Stomach smooth muscle (tissue), 2 donors: ENCODE measurements around the gene POPDC3.
"Not testable (repeated sequence)": the region's sequence is repeated elsewhere in the genome, so short reads cannot be mapped to it uniquely, and the experiment has no call there.

ENCODE experiments used
- H3K27ac ChIP-seq: one replicate; pipeline ENCODE4 v1.7.0; 2013; ENCODE audit warnings: mild to moderate bottlenecking, low read length, inconsistent platforms
- H3K27me3 ChIP-seq, 2 donors: one replicate each; pipeline ENCODE4 v1.7.0; 2013; ENCODE audit warnings: low read length in 2 of 2; ENCODE audit not compliant: insufficient read depth in 2 of 2, control insufficient read depth in 1 of 2
- H3K36me3 ChIP-seq, 2 donors: one replicate each; pipeline ENCODE4 v1.7.0; 2013; ENCODE audit warnings: low read length in 2 of 2; ENCODE audit not compliant: control insufficient read depth in 2 of 2, insufficient read depth in 2 of 2
- H3K4me1 ChIP-seq: one replicate; pipeline ENCODE4 v1.7.0; 2013; ENCODE audit warnings: low read length; ENCODE audit not compliant: control insufficient read depth, insufficient read depth
- H3K4me3 ChIP-seq, 2 donors: one replicate each; pipeline ENCODE4 v1.7.0; 2013; ENCODE audit warnings: low read length in 2 of 2
- H3K9ac ChIP-seq, 2 donors: one replicate each; pipeline ENCODE4 v1.7.0; 2013; ENCODE audit warnings: low read length in 2 of 2, mild to moderate bottlenecking in 1 of 2
- H3K9me3 ChIP-seq, 2 donors: one replicate each; pipeline ENCODE4 v1.7.0; 2013; ENCODE audit warnings: low read length in 2 of 2; ENCODE audit not compliant: control insufficient read depth in 2 of 2
- donor health status: healthy.
- donor health status: Pancreatic carcinoma.

Gene POPDC3

DNA sequence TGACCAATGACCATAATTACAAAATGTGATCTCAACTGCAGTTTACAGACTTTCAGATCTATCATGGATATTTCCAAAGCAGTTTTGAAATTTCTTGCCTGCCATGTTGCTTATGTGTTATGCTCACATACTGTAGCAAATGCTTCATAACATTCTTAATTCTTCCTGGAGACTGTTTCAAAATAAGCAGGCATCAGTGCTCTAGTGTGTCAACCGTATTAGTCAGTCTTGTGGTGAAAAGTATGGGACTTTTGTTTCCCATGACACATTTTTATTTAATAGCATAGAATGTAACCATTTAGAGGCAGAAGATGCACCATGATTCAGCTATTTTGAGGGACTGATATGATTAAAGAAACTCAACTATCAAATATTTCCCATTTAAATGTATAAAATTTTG, 1.7 kb downstream of the POPDC3 start:
- Histone ChIP-seq H3K36me3 (no peaks in the 10 kb centered on the region), H3K27me3 (peaks cover 17 to 28% of the 10 kb centered on the region in 2 donors), H3K9ac (no peak overlapping the region), H3K4me1 (peaks cover 6% of the 10 kb centered on the region), H3K9me3 (no peaks in the 10 kb centered on the region), H3K4me3 (no peak overlapping the region), H3K27ac (no peak overlapping the region)

- peaks cover 17 to 28% of the 10 kb centered on the region in 2 donors for H3K27me3 ChIP-seq
- H3K27ac ChIP-seq: no peak overlapping the region
- H3K9me3 ChIP-seq: no peaks in the 10 kb centered on the region
- no peaks in the 10 kb centered on the region for H3K36me3 ChIP-seq
- no peak overlapping the region for H3K9ac ChIP-seq
- H3K4me3 ChIP-seq: no peak overlapping the region
- peaks cover 6% of the 10 kb centered on the region for H3K4me1 ChIP-seq
These were observed 2.3 kb downstream of the POPDC3 start for GRCh38 chr6:105177556-105177955.

GRCh38 chr6:105174512-105174911, 5.3 kb downstream of the POPDC3 start:
- Histone ChIP-seq H3K4me3 (no peak overlapping the region), H3K27ac (no peak overlapping the region)

GRCh38 chr6:105172515-105172914, 7.3 kb downstream of the POPDC3 start:
- not testable (repeated sequence) for H3K27ac ChIP-seq, H3K27me3 ChIP-seq, H3K9ac ChIP-seq, H3K36me3 ChIP-seq, H3K4me3 ChIP-seq, H3K4me1 ChIP-seq, H3K9me3 ChIP-seq

More at GRCh38 chr6:105174512-105174911, 5.3 kb downstream of the POPDC3 start:
- Histone ChIP-seq H3K9me3 (no peaks in the 10 kb centered on the region), H3K36me3 (no peaks in the 10 kb centered on the region), H3K4me1 (peaks cover 2% of the 10 kb centered on the region), H3K27me3 (peaks cover 10% of the 10 kb centered on the region in 2 donors), H3K9ac (no peak overlapping the region)

GRCh38 chr6:105170059-105170458, 9.8 kb downstream of the POPDC3 start:
- H3K4me1 ChIP-seq: no peaks in the 10 kb centered on the region

DNA sequence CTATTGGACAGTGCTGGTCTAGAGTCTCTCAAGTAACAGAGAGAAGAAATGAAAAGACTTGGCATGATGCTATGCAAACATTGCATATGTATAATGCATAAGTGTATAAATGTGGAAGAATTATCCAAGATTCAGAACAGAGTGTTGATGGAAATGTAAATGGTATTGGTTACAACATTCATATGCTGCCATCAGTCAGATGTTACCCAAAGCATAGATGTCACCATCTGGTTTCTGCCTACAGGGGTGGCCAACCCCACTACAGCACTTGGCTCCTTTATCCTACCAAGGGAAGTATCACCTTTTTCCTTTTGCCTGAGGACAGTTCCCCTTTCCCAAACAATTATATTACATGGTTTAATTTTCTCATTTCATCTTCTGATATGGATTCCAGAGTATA, 11.9 kb downstream of the POPDC3 start:
- H3K9me3 ChIP-seq: no peaks in the 10 kb centered on the region
- H3K4me3 ChIP-seq: no peak overlapping the region
- H3K9ac ChIP-seq: no peak overlapping the region
- H3K4me1 ChIP-seq: no peaks in the 10 kb centered on the region
- no peak overlapping the region for H3K27ac ChIP-seq
- no peaks in the 10 kb centered on the region for H3K27me3 ChIP-seq
- no peaks in the 10 kb centered on the region for H3K36me3 ChIP-seq

More at GRCh38 chr6:105170059-105170458, 9.8 kb downstream of the POPDC3 start:
- no peaks in the 10 kb centered on the region for H3K27me3 ChIP-seq
- no peak overlapping the region for H3K27ac ChIP-seq
- H3K36me3 ChIP-seq: no peaks in the 10 kb centered on the region
- H3K4me3 ChIP-seq: no peak overlapping the region
- H3K9ac ChIP-seq: no peak overlapping the region
- H3K9me3 ChIP-seq: no peaks in the 10 kb centered on the region

DNA sequence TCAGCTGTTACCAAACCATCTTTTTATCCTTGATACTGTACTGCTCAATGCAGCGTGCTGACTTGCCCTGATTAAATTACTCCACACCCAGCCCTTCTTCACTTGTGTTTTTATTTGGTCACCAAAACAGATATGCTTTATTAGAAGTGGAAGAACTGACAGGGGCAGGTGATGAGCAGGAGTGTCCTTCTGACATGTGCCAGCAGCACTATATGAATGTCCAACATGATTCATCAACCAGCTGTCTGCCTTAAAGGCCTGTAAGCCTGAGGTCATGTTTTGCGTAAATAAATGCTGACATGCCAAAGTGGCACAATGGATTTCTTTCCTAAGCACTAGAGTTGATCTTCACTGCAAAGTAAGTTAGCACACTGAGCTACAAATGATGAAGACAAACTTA, 15.4 kb downstream of the POPDC3 start:
- Histone ChIP-seq H3K27me3 (no peaks in the 10 kb centered on the region), H3K9ac (no peak overlapping the region), H3K4me1 (no peaks in the 10 kb centered on the region), H3K27ac (no peak overlapping the region), H3K4me3 (no peak overlapping the region), H3K9me3 (no peaks in the 10 kb centered on the region), H3K36me3 (peaks cover 1 to 2% of the 10 kb centered on the region in 2 donors)

DNA sequence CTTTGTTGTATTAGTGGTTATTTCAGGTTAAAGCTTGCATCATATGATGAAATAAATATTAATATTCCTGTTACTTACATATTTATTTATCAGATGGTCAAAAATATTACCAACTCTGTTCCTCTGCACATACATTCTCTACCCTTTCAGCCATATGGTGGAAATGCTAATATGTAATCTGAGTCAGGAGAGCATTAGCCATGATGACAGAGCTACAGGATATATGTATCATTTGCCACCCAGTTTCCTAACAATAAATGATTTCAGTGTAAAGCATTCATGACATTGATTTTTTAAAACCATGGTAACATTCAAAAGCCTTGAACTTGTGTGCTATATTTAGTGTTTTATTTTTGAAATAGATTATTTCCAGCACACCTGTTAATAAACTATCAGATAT, 16.6 kb downstream of the POPDC3 start:
- Histone ChIP-seq H3K4me1 (no peaks in the 10 kb centered on the region), H3K27ac (no peak overlapping the region), H3K27me3 (no peaks in the 10 kb centered on the region), H3K9ac (no peak overlapping the region), H3K36me3 (peaks cover 2% of the 10 kb centered on the region in 2 donors), H3K9me3 (no peaks in the 10 kb centered on the region), H3K4me3 (no peak overlapping the region)

DNA sequence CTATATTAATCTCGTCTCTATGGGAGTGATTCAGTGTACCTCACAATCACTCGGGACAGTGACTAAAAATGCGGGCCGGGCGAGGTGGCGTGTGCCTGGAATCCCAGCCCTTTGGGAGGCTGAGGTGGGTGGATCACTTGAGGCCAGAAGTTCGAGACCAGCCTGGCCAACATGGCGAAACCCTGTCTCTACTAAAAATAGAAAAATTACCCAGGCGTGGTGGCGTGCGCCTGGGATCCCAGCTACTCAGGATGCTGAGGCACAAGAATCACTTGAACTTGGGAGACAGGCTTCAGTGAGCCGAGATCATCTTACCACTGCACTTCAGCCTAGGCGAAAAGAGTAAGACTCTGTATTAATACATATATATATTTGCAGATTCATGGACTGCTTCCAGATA, 17.4 kb downstream of the POPDC3 start:
- Histone ChIP-seq H3K4me1 (no peaks in the 10 kb centered on the region), H3K36me3 (peaks cover 2 to 3% of the 10 kb centered on the region in 2 donors), H3K4me3 (no peak overlapping the region), H3K27me3 (no peaks in the 10 kb centered on the region), H3K27ac (no peak overlapping the region), H3K9ac (no peak overlapping the region), H3K9me3 (no peaks in the 10 kb centered on the region)

- H3K4me1 ChIP-seq: no peaks in the 10 kb centered on the region
- no peak overlapping the region for H3K9ac ChIP-seq
- H3K4me3 ChIP-seq: no peak overlapping the region
- no peaks in the 10 kb centered on the region for H3K9me3 ChIP-seq
- H3K27me3 ChIP-seq: no peaks in the 10 kb centered on the region
- H3K27ac ChIP-seq: no peak overlapping the region
- H3K36me3 ChIP-seq: peaks cover 8 to 11% of the 10 kb centered on the region in 2 donors
These were observed 18.4 kb downstream of the POPDC3 start for GRCh38 chr6:105161421-105161820.

GRCh38 chr6:105153676-105154075, 26.1 kb downstream of the POPDC3 start:
- H3K9ac ChIP-seq: no peak overlapping the region
- H3K27ac ChIP-seq: no peak overlapping the region
- no peaks in the 10 kb centered on the region for H3K4me1 ChIP-seq
- peaks cover 14 to 26% of the 10 kb centered on the region in 2 donors for H3K36me3 ChIP-seq
- no peaks in the 10 kb centered on the region for H3K9me3 ChIP-seq
- no peaks in the 10 kb centered on the region for H3K27me3 ChIP-seq
- no peak overlapping the region for H3K4me3 ChIP-seq
